Mesendoderm (in vitro differentiated cells): ENCODE measurements around the gene ITIH5.

Experiments used
- DNase-seq: peaks from one replicate; pipeline ENCODE4 v3.0.0; 2013
- H2AK5ac ChIP-seq: 2 replicates; pipeline ENCODE4 v1.6.1; 2013; ENCODE audit warnings: low read length, inconsistent platforms
- H2BK120ac ChIP-seq: 2 replicates; pipeline ENCODE4 v1.6.1; 2013; ENCODE audit warnings: low read depth, mild to moderate bottlenecking, low read length, moderate library complexity, mixed read lengths
- H2BK15ac ChIP-seq: replicated peaks from 2 replicates; pipeline ENCODE4 v1.6.1; 2013; ENCODE audit warnings: low read depth, mild to moderate bottlenecking, moderate library complexity
- H2BK5ac ChIP-seq: 2 replicates; pipeline ENCODE4 v1.6.1; 2013; ENCODE audit warnings: low read length, inconsistent platforms
- H3K18ac ChIP-seq: 2 replicates; pipeline ENCODE4 v1.6.1; 2013; ENCODE audit warnings: mild to moderate bottlenecking, low read length, mixed read lengths
- H3K23ac ChIP-seq: one replicate; pipeline ENCODE4 v1.6.1; 2013; ENCODE audit warnings: low read length
- H3K27ac ChIP-seq: 2 replicates; pipeline ENCODE4 v1.5.1; 2013; ENCODE audit warnings: low read depth, mild to moderate bottlenecking, inconsistent platforms, low read length, moderate library complexity
- H3K27me3 ChIP-seq: 2 replicates; pipeline ENCODE4 v1.6.1; 2013; ENCODE audit warnings: low read length, control low read depth, mild to moderate bottlenecking, inconsistent platforms; ENCODE audit not compliant: insufficient read depth, poor library complexity
- H3K36me3 ChIP-seq: 2 replicates; pipeline ENCODE4 v1.6.1; 2013; ENCODE audit warnings: low read length, inconsistent platforms; ENCODE audit not compliant: control insufficient read depth, insufficient read depth
- H3K4ac ChIP-seq: one replicate; pipeline ENCODE4 v1.6.1; 2013; ENCODE audit warnings: low read depth, mild to moderate bottlenecking, low read length, moderate library complexity
- H3K4me1 ChIP-seq: 2 replicates; pipeline ENCODE4 v1.6.1; 2013; ENCODE audit warnings: low read depth, low read length, inconsistent platforms; ENCODE audit not compliant: control insufficient read depth
- H3K4me2 ChIP-seq: 2 replicates; pipeline ENCODE4 v1.6.1; 2013; ENCODE audit warnings: low read length
- H3K4me3 ChIP-seq: 2 replicates; pipeline ENCODE4 v1.5.1; 2013; ENCODE audit warnings: mild to moderate bottlenecking, low read length
- H3K56ac ChIP-seq: one replicate; pipeline ENCODE4 v1.6.1; 2013; ENCODE audit warnings: low read length
- H3K79me1 ChIP-seq: 2 replicates; pipeline ENCODE4 v1.6.1; 2013; ENCODE audit warnings: low read length, inconsistent platforms
- H3K79me2 ChIP-seq: 2 replicates; pipeline ENCODE4 v1.6.1; 2013; ENCODE audit warnings: mild to moderate bottlenecking, low read length; ENCODE audit not compliant: control insufficient read depth, insufficient read depth
- H3K9ac ChIP-seq: 2 replicates; pipeline ENCODE4 v1.6.1; 2013; ENCODE audit warnings: low read length, inconsistent platforms
- H4K5ac ChIP-seq: one replicate; pipeline ENCODE4 v1.6.1; 2013; ENCODE audit warnings: low read length
- H4K8ac ChIP-seq: one replicate; pipeline ENCODE4 v1.6.1; 2013; ENCODE audit warnings: low read depth, mild to moderate bottlenecking, control low read depth, low read length, moderate library complexity
- WGBS: extraction: QIAGEN DNeasy Blood & Tissue Kit; methylation state at CpG from one replicate; pipeline ENCODE4 v1.1.7; 2013; ENCODE audit warnings: low lambda C conversion rate, missing lambda C conversion rate; ENCODE audit not compliant: insufficient coverage; ENCODE audit errors: extremely low coverage; 5-methylcytosine and 5-hydroxymethylcytosine counted together

Gene ITIH5

GRCh38 chr10:7635408-7636125, 31.2 kb downstream of the ITIH5 start:
- H4K8ac ChIP-seq = no peak overlapping the region
- no CpG with 5 or more reads among the region's 7 CpGs for WGBS
- H2AK5ac ChIP-seq = no peak overlapping the region
- H3K4me1 ChIP-seq = no peaks in the 10 kb centered on the region
- no peak overlapping the region for H3K4me2 ChIP-seq
- DNase-seq = no peak
- no peak overlapping the region for H3K27ac ChIP-seq
- no peak overlapping the region for H3K18ac ChIP-seq
- no peak overlapping the region for H2BK5ac ChIP-seq
- no peak overlapping the region for H3K4me3 ChIP-seq
- H3K36me3 ChIP-seq = no peaks in the 10 kb centered on the region
- H3K23ac ChIP-seq = no peak overlapping the region
- H3K4ac ChIP-seq = no peak overlapping the region
- H3K79me1 ChIP-seq = no peaks in the 10 kb centered on the region
- no peak overlapping the region for H4K5ac ChIP-seq
- no peak overlapping the region for H2BK120ac ChIP-seq
- no peak overlapping the region for H2BK15ac ChIP-seq
- H3K56ac ChIP-seq = no peak overlapping the region
- H3K79me2 ChIP-seq = no peaks in the 10 kb centered on the region
- H3K9ac ChIP-seq = no peak overlapping the region
- H3K27me3 ChIP-seq = no peaks in the 10 kb centered on the region

GRCh38 chr10:7634142-7634894, 32.4 kb downstream of the ITIH5 start:
- Histone ChIP-seq H3K4me3 (no peak overlapping the region), H3K4ac (no peak overlapping the region), H2AK5ac (no peak overlapping the region), H3K4me2 (no peak overlapping the region), H2BK5ac (no peak overlapping the region), H2BK120ac (no peak overlapping the region), H3K9ac (no peak overlapping the region), H3K27ac (no peak overlapping the region), H3K56ac (no peak overlapping the region), H3K36me3 (no peaks in the 10 kb centered on the region), H3K18ac (no peak overlapping the region), H3K23ac (no peak overlapping the region), H2BK15ac (no peak overlapping the region), H3K79me1 (no peaks in the 10 kb centered on the region), H3K79me2 (no peaks in the 10 kb centered on the region), H4K8ac (no peak overlapping the region), H3K4me1 (no peaks in the 10 kb centered on the region), H3K27me3 (no peaks in the 10 kb centered on the region), H4K5ac (no peak overlapping the region)
- DNase-seq = no peak
- WGBS = 100% methylated on average over 1 of the region's 10 CpGs

- H3K27me3 ChIP-seq = no peaks in the 10 kb centered on the region
- no peaks in the 10 kb centered on the region for H3K4me1 ChIP-seq
- H3K4ac ChIP-seq = no peak overlapping the region
- no peak overlapping the region for H3K18ac ChIP-seq
- H3K27ac ChIP-seq = no peak overlapping the region
- no peak overlapping the region for H3K23ac ChIP-seq
- no peak overlapping the region for H3K9ac ChIP-seq
- H3K36me3 ChIP-seq = no peaks in the 10 kb centered on the region
- H3K56ac ChIP-seq = no peak overlapping the region
- H2BK5ac ChIP-seq = no peak overlapping the region
- H3K79me1 ChIP-seq = no peaks in the 10 kb centered on the region
- WGBS = no CpG with 5 or more reads among the region's 10 CpGs
- no peak overlapping the region for H3K4me2 ChIP-seq
- no peak for DNase-seq
- no peak overlapping the region for H2BK15ac ChIP-seq
- no peak overlapping the region for H4K5ac ChIP-seq
- no peak overlapping the region for H2AK5ac ChIP-seq
- H3K79me2 ChIP-seq = no peaks in the 10 kb centered on the region
- H3K4me3 ChIP-seq = no peak overlapping the region
- H2BK120ac ChIP-seq = no peak overlapping the region
- H4K8ac ChIP-seq = no peak overlapping the region
These were observed 40.5 kb downstream of the ITIH5 start for GRCh38 chr10:7626283-7626682.

- no peak overlapping the region for H2AK5ac ChIP-seq
- no peaks in the 10 kb centered on the region for H3K79me1 ChIP-seq
- DNase-seq = no peak
- no peak overlapping the region for H2BK15ac ChIP-seq
- no CpG with 5 or more reads among the region's 7 CpGs for WGBS
- H3K18ac ChIP-seq = no peak overlapping the region
- no peak overlapping the region for H4K5ac ChIP-seq
- H3K56ac ChIP-seq = no peak overlapping the region
- H4K8ac ChIP-seq = no peak overlapping the region
- no peak overlapping the region for H3K27ac ChIP-seq
- no peak overlapping the region for H2BK5ac ChIP-seq
- H3K4me1 ChIP-seq = no peaks in the 10 kb centered on the region
- H3K27me3 ChIP-seq = no peaks in the 10 kb centered on the region
- H3K4ac ChIP-seq = no peak overlapping the region
- no peak overlapping the region for H3K9ac ChIP-seq
- H2BK120ac ChIP-seq = no peak overlapping the region
- no peaks in the 10 kb centered on the region for H3K36me3 ChIP-seq
- H3K23ac ChIP-seq = no peak overlapping the region
- H3K4me3 ChIP-seq = no peak overlapping the region
- H3K79me2 ChIP-seq = no peaks in the 10 kb centered on the region
- no peak overlapping the region for H3K4me2 ChIP-seq
These were observed 40.9 kb downstream of the ITIH5 start for GRCh38 chr10:7625836-7626235.

GRCh38 chr10:7625009-7625408, 41.8 kb downstream of the ITIH5 start:
- no peak overlapping the region for H2BK15ac ChIP-seq
- H3K36me3 ChIP-seq = no peaks in the 10 kb centered on the region
- no peak overlapping the region for H3K27ac ChIP-seq
- H3K79me2 ChIP-seq = no peaks in the 10 kb centered on the region
- no peak overlapping the region for H2BK120ac ChIP-seq
- no peak overlapping the region for H3K56ac ChIP-seq
- no peak overlapping the region for H3K18ac ChIP-seq
- WGBS = no CpG with 5 or more reads among the region's 2 CpGs
- no peak for DNase-seq
- H2AK5ac ChIP-seq = no peak overlapping the region
- H2BK5ac ChIP-seq = no peak overlapping the region
- no peak overlapping the region for H4K5ac ChIP-seq
- H3K9ac ChIP-seq = no peak overlapping the region
- H3K4me3 ChIP-seq = no peak overlapping the region
- H3K27me3 ChIP-seq = no peaks in the 10 kb centered on the region
- no peak overlapping the region for H3K4ac ChIP-seq
- no peak overlapping the region for H3K4me2 ChIP-seq
- H3K4me1 ChIP-seq = no peaks in the 10 kb centered on the region
- no peak overlapping the region for H3K23ac ChIP-seq
- no peaks in the 10 kb centered on the region for H3K79me1 ChIP-seq
- no peak overlapping the region for H4K8ac ChIP-seq
